Right lobe of liver (tissue), 6 donors: ENCODE data around the gene TFG. TPM values are rescaled to one million over a fixed set of nuclear protein-coding genes. Genes with fewer than 3 reads are reported as not detected.

Experiments
- ATAC-seq, 4 donors: fragments of 200-7000 bp; cut with Tn5 transposase; one replicate each; pipeline ENCODE4 v1.9.1; 2020; ENCODE audit warnings: mild to moderate bottlenecking in 4 of 4, moderate library complexity in 4 of 4
- DNase-seq, 3 donors: peaks; one replicate each; pipeline ENCODE4 v3.0.0-alpha.2; 2020
- H3K27ac ChIP-seq, 3 donors: fragments of 200-600 bp; one replicate each; pipeline ENCODE4 v1.8.0; 2022
- H3K27me3 ChIP-seq, 2 donors: fragments of 200-600 bp; one replicate each; pipeline ENCODE4 v1.8.0; 2022
- H3K36me3 ChIP-seq, 4 donors: fragments of 200-600 bp; sonication (generic) in 1 of 4; one replicate each; pipeline versions ENCODE4 v1.5.1 to v1.8.0; 2017 to 2022; ENCODE audit warnings: control low read depth in 1 of 4
- H3K4me1 ChIP-seq, 4 donors: fragments of 200-600 bp; sonication (generic) in 1 of 4; one replicate each; pipeline versions ENCODE4 v1.5.1 to v1.8.0; 2017 to 2022; ENCODE audit warnings: control low read depth in 1 of 4
- H3K4me3 ChIP-seq, 3 donors: fragments of 200-600 bp; one replicate each; pipeline ENCODE4 v1.8.0; 2022
- H3K9me3 ChIP-seq, 4 donors: fragments of 200-600 bp; sonication (generic) in 1 of 4; one replicate each; pipeline versions ENCODE4 v1.5.1 to v1.8.0; 2017 to 2022; ENCODE audit warnings: control low read depth in 1 of 4
- CTCF ChIP-seq, 4 donors: fragments of 200-600 bp in 3 of 4; fragments of 450-650 bp in 1 of 4; IDR thresholded peaks; one replicate each; pipeline versions ENCODE4 v1.5.1 to v1.8.0; 2016 to 2022; ENCODE audit warnings: antibody characterized with exemption in 4 of 4, mild to moderate bottlenecking in 2 of 4
- POLR2A ChIP-seq: fragments of 450-650 bp; IDR thresholded peaks from one replicate; pipeline ENCODE4 v1.6.1; 2017; ENCODE audit warnings: antibody characterized with exemption, mild to moderate bottlenecking
- WGBS: methylation state at CpG from one replicate; pipeline ENCODE4 v1.1.6; 2018; ENCODE audit warnings: low coverage, low lambda C conversion rate; ENCODE audit not compliant: insufficient coverage; ENCODE audit errors: missing lambda C conversion rate; 5-methylcytosine and 5-hydroxymethylcytosine counted together
- intact Hi-C, 2 donors: fragments of 100-400 bp; cut with DNase I; formaldehyde crosslinking; loops; one replicate each; pipeline versions ENCODE4 v1.11.2 to v1.14.1; 2022
- total RNA-seq, 6 experiments: library from RNA; depleted of rRNA in 2 of 6; stranded (reverse); fragments of >200 nt in 2 of 6; fragmentation: NEBNext Ultra II Directional in 3 of 6; extraction: Animal tissue kit (Norgen Biotek cat#: 25700) in 3 of 6; gene quantifications; one replicate each; pipeline versions ENCODE4 v1.1.0 to v1.2.4, GENCODE V29; 2016 to 2023
- donor health status: DM: no; HTN: yes; CAD: no.
- donor health status: DM: no; HTN: no; CAD: no.
- donor health status: DM: no; HTN: no; CAD: no.
- donor health status: DM: no; HTN: yes; CAD: no.
- donor health status: DM: no; HTN: yes; CAD: no.

TFG gene
- total RNA-seq, 6 experiments from 2014 or later = 54.7 to 91.6 (median 71.5) TPM

GRCh38 chr3:100725935-100726513, 16.7 kb downstream of the TFG start:
- ATAC-seq = peak; percentile 92 to 97 (median 96)
- peak; percentile 24 to 80 (median 73) for DNase-seq
- Histone ChIP-seq H3K27ac (no peak overlapping the region), H3K27me3 (no peaks in the 10 kb centered on the region), H3K36me3 (peaks cover 0 to 40% (median 15%) of the 10 kb centered on the region in 4 donors), H3K4me1 (peaks cover 0 to 27% (median 5%) of the 10 kb centered on the region in 4 donors), H3K9me3 (no peaks in the 10 kb centered on the region), H3K4me3 (no peak overlapping the region)
- intact Hi-C loops = no loop called here
- WGBS = 32% methylated on average over 2 of the region's 3 CpGs
- TF ChIP-seq POLR2A = no peak

GRCh38 chr3:100726706-100727105, 17.4 kb downstream of the TFG start:
- Histone ChIP-seq H3K4me3 (no peak overlapping the region), H3K27me3 (no peaks in the 10 kb centered on the region), H3K36me3 (peaks cover 0 to 39% (median 12%) of the 10 kb centered on the region in 4 donors), H3K27ac (no peak overlapping the region), H3K9me3 (no peaks in the 10 kb centered on the region), H3K4me1 (peaks cover 0 to 27% (median 5%) of the 10 kb centered on the region in 4 donors)
- WGBS = 100% methylated on average over 1 of the region's 1 CpG
- ATAC-seq (no peak), DNase-seq (no peak)
- TF ChIP-seq CTCF (IDR thresholded peaks at IDR 0.05) (no peak), POLR2A (no peak)
- intact Hi-C loops = no loop called here

- Histone ChIP-seq H3K27ac (no peak overlapping the region), H3K36me3 (peaks cover 0 to 44% (median 18%) of the 10 kb centered on the region in 4 donors)
These were observed 21.2 kb downstream of the TFG start for GRCh38 chr3:100730524-100730923.

GRCh38 chr3:100732435-100732834, 23.1 kb downstream of the TFG start:
- intact Hi-C loops = no loop called here
- 77% methylated on average over 3 of the region's 3 CpGs for WGBS
- no peaks in the 10 kb centered on the region for H3K9me3 ChIP-seq
- no peak overlapping the region for H3K27ac ChIP-seq
- no peak for DNase-seq
- no peak overlapping the region for H3K4me3 ChIP-seq
- no peak for ATAC-seq
- TF ChIP-seq CTCF (IDR thresholded peaks at IDR 0.05) (no peak), POLR2A (no peak)
- H3K4me1 ChIP-seq = peaks cover 0 to 8% (median 0%) of the 10 kb centered on the region in 4 donors
- peaks cover 0 to 56% (median 28%) of the 10 kb centered on the region in 4 donors for H3K36me3 ChIP-seq
- no peaks in the 10 kb centered on the region for H3K27me3 ChIP-seq

More at GRCh38 chr3:100730524-100730923, 21.2 kb downstream of the TFG start:
- H3K4me1 ChIP-seq = peaks cover 0 to 22% (median 4%) of the 10 kb centered on the region in 4 donors
- ATAC-seq (no peak), DNase-seq (no peak)
- H3K9me3 ChIP-seq = no peaks in the 10 kb centered on the region
- no peak overlapping the region for H3K4me3 ChIP-seq
- intact Hi-C loops = no loop called here
- WGBS = 68% methylated on average over 3 of the region's 3 CpGs
- no peaks in the 10 kb centered on the region for H3K27me3 ChIP-seq
- no peak for TF ChIP-seq POLR2A
- no peak for TF ChIP-seq CTCF (IDR thresholded peaks at IDR 0.05)

- ATAC-seq = peak; percentile 70 to 84 (median 76)
- peaks cover 0 to 69% (median 37%) of the 10 kb centered on the region in 4 donors for H3K36me3 ChIP-seq
- H3K27me3 ChIP-seq = no peaks in the 10 kb centered on the region
- intact Hi-C loops = no loop called here
- DNase-seq = no peak
- 24% methylated on average over 2 of the region's 2 CpGs for WGBS
- no peaks in the 10 kb centered on the region for H3K9me3 ChIP-seq
- H3K4me3 ChIP-seq = no peak overlapping the region
- no peak overlapping the region for H3K27ac ChIP-seq
- no peaks in the 10 kb centered on the region for H3K4me1 ChIP-seq
- TF ChIP-seq POLR2A (no peak), CTCF (IDR thresholded peaks at IDR 0.05) (peak; percentile 45 to 59 (median 54))
These were observed 28.0 kb downstream of the TFG start for GRCh38 chr3:100737334-100737733.
